ENCODE results near the gene STARD3NL. TPM values are rescaled to one million over a fixed set of nuclear protein-coding genes. Genes with fewer than 3 reads are reported as not detected.
A peak's percentile ranks its signal among the peaks of the same experiment; 100 is the strongest.

Gene STARD3NL
- total and polyA plus RNA-seq, 2 experiments from 2014 or later, result 55.1 to 55.3 TPM

- Mint-ChIP-seq H3K27me3 (ENCODE audit: insufficient read depth, low read depth, poor library complexity) (no peaks in the 10 kb centered on the region), H3K4me3 (peak overlapping the region; percentile 8; the same call in 2 of the 3 replicates), H3K9me3 (no peaks in the 10 kb centered on the region), H3K36me3 (ENCODE audit: low read depth) (peaks cover 3% of the 10 kb centered on the region; the same call in 2 of the 3 replicates), H3K4me1 (peaks cover 54% of the 10 kb centered on the region), H3K27ac (peak overlapping the region; percentile 56)
- H3K9me2 ChIP-seq (ENCODE audit: insufficient read depth), result no peaks in the 10 kb centered on the region
- H3K4me1 ChIP-seq (ENCODE audit: insufficient read depth), result peaks cover 33% of the 10 kb centered on the region
- H3K36me3 ChIP-seq (ENCODE audit: insufficient read depth), result no peaks in the 10 kb centered on the region
- H2AFZ ChIP-seq, result no peak overlapping the region
- no peaks in the 10 kb centered on the region for H3F3A ChIP-seq (replicated peaks; ENCODE audit: low read depth)
- H3K4me2 ChIP-seq, result peak overlapping the region; percentile 13
- no peak overlapping the region for H3K4me3 ChIP-seq
- H3K27me3 ChIP-seq (ENCODE audit: insufficient read depth), result no peaks in the 10 kb centered on the region
- peak; percentile 39; the same call in 2 of the 3 replicates for ATAC-seq
- peaks cover 94% of the 10 kb centered on the region for H3K79me2 ChIP-seq (replicated peaks; ENCODE audit: insufficient read depth)
- 0 out of 2 replicates have a peak overlapping the region, but pooled peaks have one; percentile 26 for H3K27ac ChIP-seq (ENCODE audit: low read depth)
- DNase-seq (ENCODE audit: low spot score), result no peak
- no peak for TF ChIP-seq JUNB (IDR thresholded peaks at IDR 0.05; ENCODE audit: unreplicated experiment)
- TF ChIP-seq ZNF331 (CRISPR knock-in tag; IDR thresholded peaks at IDR 0.05; ENCODE audit: low read depth), result no peak
- TF ChIP-seq ZNF114 (CRISPR knock-in tag; IDR thresholded peaks at IDR 0.05), result no peak
- no peak for TF ChIP-seq STAT1 (IDR thresholded peaks at IDR 0.05; ENCODE audit: unreplicated experiment)
- no peak for TF ChIP-seq CTCF (conservative IDR thresholded peaks at IDR 0.05; ENCODE audit: low read depth in 2 of 2)
- TF ChIP-seq POLR2AphosphoS5 (IDR thresholded peaks at IDR 0.05; ENCODE audit: low read depth), result no peak
- TF ChIP-seq, protein P1, sequence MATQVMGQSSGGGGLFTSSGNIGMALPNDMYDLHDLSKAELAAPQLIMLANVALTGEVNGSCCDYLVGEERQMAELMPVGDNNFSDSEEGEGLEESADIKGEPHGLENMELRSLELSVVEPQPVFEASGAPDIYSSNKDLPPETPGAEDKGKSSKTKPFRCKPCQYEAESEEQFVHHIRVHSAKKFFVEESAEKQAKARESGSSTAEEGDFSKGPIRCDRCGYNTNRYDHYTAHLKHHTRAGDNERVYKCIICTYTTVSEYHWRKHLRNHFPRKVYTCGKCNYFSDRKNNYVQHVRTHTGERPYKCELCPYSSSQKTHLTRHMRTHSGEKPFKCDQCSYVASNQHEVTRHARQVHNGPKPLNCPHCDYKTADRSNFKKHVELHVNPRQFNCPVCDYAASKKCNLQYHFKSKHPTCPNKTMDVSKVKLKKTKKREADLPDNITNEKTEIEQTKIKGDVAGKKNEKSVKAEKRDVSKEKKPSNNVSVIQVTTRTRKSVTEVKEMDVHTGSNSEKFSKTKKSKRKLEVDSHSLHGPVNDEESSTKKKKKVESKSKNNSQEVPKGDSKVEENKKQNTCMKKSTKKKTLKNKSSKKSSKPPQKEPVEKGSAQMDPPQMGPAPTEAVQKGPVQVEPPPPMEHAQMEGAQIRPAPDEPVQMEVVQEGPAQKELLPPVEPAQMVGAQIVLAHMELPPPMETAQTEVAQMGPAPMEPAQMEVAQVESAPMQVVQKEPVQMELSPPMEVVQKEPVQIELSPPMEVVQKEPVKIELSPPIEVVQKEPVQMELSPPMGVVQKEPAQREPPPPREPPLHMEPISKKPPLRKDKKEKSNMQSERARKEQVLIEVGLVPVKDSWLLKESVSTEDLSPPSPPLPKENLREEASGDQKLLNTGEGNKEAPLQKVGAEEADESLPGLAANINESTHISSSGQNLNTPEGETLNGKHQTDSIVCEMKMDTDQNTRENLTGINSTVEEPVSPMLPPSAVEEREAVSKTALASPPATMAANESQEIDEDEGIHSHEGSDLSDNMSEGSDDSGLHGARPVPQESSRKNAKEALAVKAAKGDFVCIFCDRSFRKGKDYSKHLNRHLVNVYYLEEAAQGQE (IDR thresholded peaks at IDR 0.05; ENCODE audit: unreplicated experiment), result no peak
- TF ChIP-seq ZNF462 (CRISPR knock-in tag; IDR thresholded peaks at IDR 0.05), result no peak
- TF ChIP-seq NANOG (IDR thresholded peaks at IDR 0.05; ENCODE audit: borderline replicate concordance), result no peak
- TF ChIP-seq CREB1 (CRISPR knock-in tag; IDR thresholded peaks at IDR 0.05; ENCODE audit: low read depth), result no peak
- TF ChIP-seq, protein P2, sequence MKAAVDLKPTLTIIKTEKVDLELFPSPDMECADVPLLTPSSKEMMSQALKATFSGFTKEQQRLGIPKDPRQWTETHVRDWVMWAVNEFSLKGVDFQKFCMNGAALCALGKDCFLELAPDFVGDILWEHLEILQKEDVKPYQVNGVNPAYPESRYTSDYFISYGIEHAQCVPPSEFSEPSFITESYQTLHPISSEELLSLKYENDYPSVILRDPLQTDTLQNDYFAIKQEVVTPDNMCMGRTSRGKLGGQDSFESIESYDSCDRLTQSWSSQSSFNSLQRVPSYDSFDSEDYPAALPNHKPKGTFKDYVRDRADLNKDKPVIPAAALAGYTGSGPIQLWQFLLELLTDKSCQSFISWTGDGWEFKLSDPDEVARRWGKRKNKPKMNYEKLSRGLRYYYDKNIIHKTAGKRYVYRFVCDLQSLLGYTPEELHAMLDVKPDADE (IDR thresholded peaks at IDR 0.05), result no peak
- no peak for TF ChIP-seq EZH2phosphoT487 (IDR thresholded peaks at IDR 0.05; ENCODE audit: unreplicated experiment)
- no peak for TF ChIP-seq EZH2 (IDR thresholded peaks at IDR 0.05; ENCODE audit: low read depth, unreplicated experiment)
- no peaks in the 10 kb centered on the region; the same call in 1 of the 2 replicates for H4K20me1 ChIP-seq (replicated peaks; ENCODE audit: insufficient read depth)
Observed at GRCh38 chr7:38189231-38189938, 11.3 kb downstream of the STARD3NL start.
